ES-I3 (cell line): ENCODE measurements around the gene SSBP3.
"Not testable (repeated sequence)": the region's sequence is repeated elsewhere in the genome, so short reads cannot be mapped to it uniquely, and the experiment has no call there.

Experiments
- H3K36me3 ChIP-seq: 2 replicates; pipeline ENCODE4 v1.6.1; 2013; ENCODE audit warnings: mild to moderate bottlenecking, low read length, control low read depth, moderate library complexity; ENCODE audit not compliant: insufficient read depth
- H3K4me1 ChIP-seq: 2 replicates; pipeline ENCODE4 v1.6.1; 2013; ENCODE audit warnings: mild to moderate bottlenecking, control low read depth, low read length; ENCODE audit not compliant: insufficient read depth
- H3K9ac ChIP-seq: 2 replicates; pipeline ENCODE4 v1.6.1; 2013; ENCODE audit warnings: low read depth, mild to moderate bottlenecking, low read length, moderate library complexity
- H3K9me3 ChIP-seq: 2 replicates; pipeline ENCODE4 v1.6.1; 2013; ENCODE audit warnings: mild to moderate bottlenecking, low read length, moderate library complexity; ENCODE audit not compliant: control insufficient read depth, insufficient read depth

Gene SSBP3

GRCh38 chr1:54347955-54348699 lies 58.1 kb downstream of the SSBP3 start:
- Histone ChIP-seq H3K36me3 (no peaks in the 10 kb centered on the region), H3K4me1 (peaks cover 35% of the 10 kb centered on the region), H3K9me3 (no peaks in the 10 kb centered on the region), H3K9ac (no peak overlapping the region)

- no peaks in the 10 kb centered on the region for H3K9me3 ChIP-seq
- H3K36me3 ChIP-seq: no peaks in the 10 kb centered on the region
- peaks cover 35% of the 10 kb centered on the region for H3K4me1 ChIP-seq
- no peak overlapping the region for H3K9ac ChIP-seq
Observed at GRCh38 chr1:54347261-54347954, 58.8 kb downstream of the SSBP3 start.

GRCh38 chr1:54345548-54345947 lies 60.6 kb downstream of the SSBP3 start:
- not testable (repeated sequence) for H3K9ac ChIP-seq, H3K36me3 ChIP-seq, H3K9me3 ChIP-seq
- H3K4me1 ChIP-seq: peaks cover 36% of the 10 kb centered on the region

- Histone ChIP-seq H3K36me3 (no peaks in the 10 kb centered on the region), H3K9me3 (no peaks in the 10 kb centered on the region), H3K4me1 (peaks cover 32% of the 10 kb centered on the region), H3K9ac (no peak overlapping the region)
Observed at GRCh38 chr1:54345116-54345515, 61.1 kb downstream of the SSBP3 start.

- Histone ChIP-seq H3K9ac (no peak overlapping the region), H3K4me1 (peaks cover 28% of the 10 kb centered on the region), H3K36me3 (no peaks in the 10 kb centered on the region), H3K9me3 (no peaks in the 10 kb centered on the region)
Observed at GRCh38 chr1:54342742-54343687, 63.2 kb downstream of the SSBP3 start.

- H3K4me1 ChIP-seq: peaks cover 28% of the 10 kb centered on the region
- H3K9me3 ChIP-seq: no peaks in the 10 kb centered on the region
- H3K9ac ChIP-seq: no peak overlapping the region
- H3K36me3 ChIP-seq: no peaks in the 10 kb centered on the region
Observed at GRCh38 chr1:54342288-54342687, 63.9 kb downstream of the SSBP3 start.

GRCh38 chr1:54341763-54342162 lies 64.4 kb downstream of the SSBP3 start:
- Histone ChIP-seq H3K4me1 (peaks cover 28% of the 10 kb centered on the region), H3K36me3 (no peaks in the 10 kb centered on the region), H3K9ac (no peak overlapping the region), H3K9me3 (no peaks in the 10 kb centered on the region)

- H3K9ac ChIP-seq: no peak overlapping the region
- H3K9me3 ChIP-seq: no peaks in the 10 kb centered on the region
- peaks cover 31% of the 10 kb centered on the region for H3K4me1 ChIP-seq
- no peaks in the 10 kb centered on the region for H3K36me3 ChIP-seq
Observed at GRCh38 chr1:54340878-54341277, 65.3 kb downstream of the SSBP3 start.

- Histone ChIP-seq H3K36me3 (no peaks in the 10 kb centered on the region), H3K9ac (no peak overlapping the region), H3K4me1 (peaks cover 29% of the 10 kb centered on the region), H3K9me3 (no peaks in the 10 kb centered on the region)
Observed at GRCh38 chr1:54340434-54340833, 65.8 kb downstream of the SSBP3 start.

GRCh38 chr1:54339126-54339525 lies 67.1 kb downstream of the SSBP3 start:
- Histone ChIP-seq H3K4me1 (peaks cover 25% of the 10 kb centered on the region), H3K36me3 (no peaks in the 10 kb centered on the region)

GRCh38 chr1:54338464-54338863 lies 67.7 kb downstream of the SSBP3 start:
- no peak overlapping the region for H3K9ac ChIP-seq
- no peaks in the 10 kb centered on the region for H3K9me3 ChIP-seq
- H3K4me1 ChIP-seq: peaks cover 25% of the 10 kb centered on the region
- no peaks in the 10 kb centered on the region; the same call in 1 of the 2 replicates for H3K36me3 ChIP-seq

More at GRCh38 chr1:54339126-54339525, 67.1 kb downstream of the SSBP3 start:
- Histone ChIP-seq H3K9ac (no peak overlapping the region), H3K9me3 (no peaks in the 10 kb centered on the region)

GRCh38 chr1:54337928-54338327 lies 68.3 kb downstream of the SSBP3 start:
- Histone ChIP-seq H3K4me1 (peaks cover 25% of the 10 kb centered on the region), H3K9ac (no peak overlapping the region), H3K36me3 (no peaks in the 10 kb centered on the region; the same call in 1 of the 2 replicates), H3K9me3 (no peaks in the 10 kb centered on the region)

- Histone ChIP-seq H3K9me3 (no peaks in the 10 kb centered on the region), H3K4me1 (peaks cover 26% of the 10 kb centered on the region; the same call in 1 of the 2 replicates), H3K9ac (no peak overlapping the region), H3K36me3 (no peaks in the 10 kb centered on the region; the same call in 1 of the 2 replicates)
Observed at GRCh38 chr1:54337034-54337433, 69.2 kb downstream of the SSBP3 start.

- H3K9ac ChIP-seq: no peak overlapping the region
- H3K36me3 ChIP-seq: no peaks in the 10 kb centered on the region; the same call in 1 of the 2 replicates
- H3K9me3 ChIP-seq: no peaks in the 10 kb centered on the region
- H3K4me1 ChIP-seq: peaks cover 30% of the 10 kb centered on the region
Observed at GRCh38 chr1:54336116-54336515, 70.1 kb downstream of the SSBP3 start.
